Neural crest cell (in vitro differentiated cells): ENCODE measurements around the gene ZNF333. TPM values are rescaled to one million over a fixed set of nuclear protein-coding genes. Genes with fewer than 3 reads are reported as not detected.
"Not testable (repeated sequence)": the region's sequence is repeated elsewhere in the genome, so short reads cannot be mapped to it uniquely, and the experiment has no call there.

Source experiments
- DNase-seq: peaks from one replicate; pipeline ENCODE4 v3.0.0; 2021; ENCODE audit warnings: low read depth, mixed read lengths, low spot score
- H3K27ac Mint-ChIP-seq: one replicate; pipeline ENCODE4 v1.8.0; 2021; ENCODE audit warnings: mild to moderate bottlenecking, mixed read lengths; ENCODE audit not compliant: unreplicated experiment
- H3K27me3 Mint-ChIP-seq: 2 replicates; pipeline ENCODE4 v1.8.0; 2021; ENCODE audit warnings: low read depth, mild to moderate bottlenecking, mixed read lengths
- H3K36me3 Mint-ChIP-seq: 2 replicates; pipeline ENCODE4 v1.8.0; 2021; ENCODE audit warnings: low read depth, mild to moderate bottlenecking, mixed read lengths
- H3K4me1 Mint-ChIP-seq: 2 replicates; pipeline ENCODE4 v1.8.0; 2021; ENCODE audit warnings: mixed read lengths
- H3K4me3 Mint-ChIP-seq: one replicate; pipeline ENCODE4 v1.8.0; 2021; ENCODE audit warnings: mild to moderate bottlenecking, mixed read lengths
- H3K9me3 Mint-ChIP-seq: 2 replicates; pipeline ENCODE4 v1.8.0; 2021; ENCODE audit warnings: mixed read lengths
- total RNA-seq: library from RNA; stranded (reverse); gene quantifications from 2 replicates; pipeline ENCODE4 v1.2.1, GENCODE V29; 2021
- TF ChIP-seq, protein P1 (sequence below): fragments of 200-600 bp; sonication (generic); conservative IDR thresholded peaks from 2 replicates; pipeline ENCODE4 v1.5.0; 2021; ENCODE audit warnings: antibody characterized with exemption, mild to moderate bottlenecking

The ZNF333 gene
- total RNA-seq, 1 donor from 2014 or later: 27.8 TPM

DNA sequence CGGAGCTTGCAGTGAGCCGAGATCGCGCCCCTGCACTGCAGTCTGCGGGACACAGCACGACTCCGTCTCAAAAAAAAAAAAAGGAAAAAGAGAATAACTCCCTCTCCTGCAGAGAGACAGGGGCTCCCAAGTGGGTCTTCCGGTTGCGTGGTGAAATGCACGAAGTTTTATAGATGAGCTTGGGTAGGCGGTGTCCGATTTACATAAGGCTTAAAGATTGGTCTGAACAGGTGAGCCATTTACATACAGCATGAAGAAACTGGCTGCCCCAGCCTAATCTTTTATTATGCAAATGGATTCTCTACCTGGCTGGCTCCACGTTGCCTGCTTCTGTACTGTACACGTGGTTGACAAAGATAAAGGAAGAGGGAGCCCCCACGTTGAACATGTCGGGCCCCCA is 69.0 kb downstream of the ZNF333 start:
- H3K36me3 Mint-ChIP-seq: no peaks in the 10 kb centered on the region
- TF ChIP-seq, protein P1, sequence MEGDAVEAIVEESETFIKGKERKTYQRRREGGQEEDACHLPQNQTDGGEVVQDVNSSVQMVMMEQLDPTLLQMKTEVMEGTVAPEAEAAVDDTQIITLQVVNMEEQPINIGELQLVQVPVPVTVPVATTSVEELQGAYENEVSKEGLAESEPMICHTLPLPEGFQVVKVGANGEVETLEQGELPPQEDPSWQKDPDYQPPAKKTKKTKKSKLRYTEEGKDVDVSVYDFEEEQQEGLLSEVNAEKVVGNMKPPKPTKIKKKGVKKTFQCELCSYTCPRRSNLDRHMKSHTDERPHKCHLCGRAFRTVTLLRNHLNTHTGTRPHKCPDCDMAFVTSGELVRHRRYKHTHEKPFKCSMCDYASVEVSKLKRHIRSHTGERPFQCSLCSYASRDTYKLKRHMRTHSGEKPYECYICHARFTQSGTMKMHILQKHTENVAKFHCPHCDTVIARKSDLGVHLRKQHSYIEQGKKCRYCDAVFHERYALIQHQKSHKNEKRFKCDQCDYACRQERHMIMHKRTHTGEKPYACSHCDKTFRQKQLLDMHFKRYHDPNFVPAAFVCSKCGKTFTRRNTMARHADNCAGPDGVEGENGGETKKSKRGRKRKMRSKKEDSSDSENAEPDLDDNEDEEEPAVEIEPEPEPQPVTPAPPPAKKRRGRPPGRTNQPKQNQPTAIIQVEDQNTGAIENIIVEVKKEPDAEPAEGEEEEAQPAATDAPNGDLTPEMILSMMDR: no peak
- H3K4me1 Mint-ChIP-seq: no peaks in the 10 kb centered on the region
- H3K27me3 Mint-ChIP-seq: peaks cover 53% of the 10 kb centered on the region
- no peak overlapping the region for H3K4me3 Mint-ChIP-seq
- no peaks in the 10 kb centered on the region for H3K9me3 Mint-ChIP-seq
- H3K27ac Mint-ChIP-seq: no peak overlapping the region
- no peak for DNase-seq

DNA sequence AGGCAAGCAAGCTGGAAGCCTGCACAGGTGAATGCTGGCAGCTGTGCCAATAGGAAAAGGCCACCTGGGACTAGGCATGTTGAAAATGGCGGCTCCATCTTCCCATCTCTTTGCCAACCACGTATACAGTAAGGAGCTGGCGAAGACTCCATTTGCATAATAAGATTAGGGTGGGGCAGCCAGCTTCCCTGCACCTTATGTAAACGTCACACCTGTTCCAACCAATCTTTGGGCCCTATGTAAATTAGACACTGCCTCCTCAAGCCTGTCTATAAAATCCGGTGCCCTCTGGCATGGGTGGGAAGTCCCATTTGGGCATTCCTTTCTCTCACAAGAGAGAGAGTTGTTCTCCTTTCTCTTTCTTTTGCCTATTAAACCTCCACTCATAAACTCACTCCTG is 71.8 kb downstream of the ZNF333 start:
- Mint-ChIP-seq H3K9me3 (no peaks in the 10 kb centered on the region), H3K27me3 (peaks cover 48% of the 10 kb centered on the region), H3K4me1 (no peaks in the 10 kb centered on the region), H3K36me3 (no peaks in the 10 kb centered on the region), H3K27ac (no peak overlapping the region), H3K4me3 (no peak overlapping the region)
- TF ChIP-seq, protein P1: no peak
- no peak for DNase-seq

GRCh38 chr19:14762111-14762510 is 72.3 kb downstream of the ZNF333 start:
- Mint-ChIP-seq H3K27me3 (peaks cover 45% of the 10 kb centered on the region), H3K27ac (no peak overlapping the region), H3K4me1 (no peaks in the 10 kb centered on the region), H3K4me3 (no peak overlapping the region), H3K9me3 (no peaks in the 10 kb centered on the region), H3K36me3 (no peaks in the 10 kb centered on the region)
- TF ChIP-seq, protein P1: no peak
- DNase-seq: no peak

DNA sequence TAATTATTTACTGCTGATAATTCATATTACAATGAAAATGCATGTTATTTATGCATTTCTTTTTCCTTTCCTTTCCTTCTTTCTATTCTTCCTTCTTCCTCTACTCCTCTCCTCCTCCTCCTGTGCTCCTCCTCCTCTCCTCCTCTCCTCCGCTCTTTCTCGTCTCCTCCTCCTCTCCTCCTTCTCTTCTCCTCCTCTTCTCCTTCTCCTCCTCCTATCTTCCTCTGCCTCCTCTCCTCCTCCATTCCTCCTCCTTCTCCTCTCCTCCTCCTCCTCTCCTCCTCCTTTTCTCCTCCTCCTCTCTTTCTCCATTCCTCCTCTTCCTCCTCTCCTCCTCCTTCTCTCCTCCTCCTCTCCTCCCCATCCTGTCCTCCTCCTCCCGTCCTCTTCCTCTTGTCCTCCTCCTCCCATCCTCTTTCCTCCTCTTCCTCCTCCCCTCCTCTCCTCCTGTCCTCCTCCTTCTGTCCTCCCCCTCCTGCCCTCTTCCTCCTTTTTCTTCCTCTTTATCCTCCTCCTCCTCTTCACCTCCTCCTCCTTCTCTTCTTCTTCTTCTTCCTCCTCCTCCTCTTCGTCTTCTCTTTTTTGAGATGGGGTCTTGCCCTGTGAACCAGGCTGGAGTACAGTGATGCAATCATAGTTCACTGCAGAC is 73.8 kb downstream of the ZNF333 start:
- Mint-ChIP-seq H3K4me3 (no peak overlapping the region), H3K4me1 (no peaks in the 10 kb centered on the region), H3K9me3 (no peaks in the 10 kb centered on the region), H3K27me3 (peaks cover 31% of the 10 kb centered on the region), H3K27ac (no peak overlapping the region), H3K36me3 (no peaks in the 10 kb centered on the region)
- no peak for DNase-seq
- TF ChIP-seq, protein P1: no peak

- Mint-ChIP-seq H3K9me3 (no peaks in the 10 kb centered on the region), H3K4me1 (no peaks in the 10 kb centered on the region), H3K36me3 (no peaks in the 10 kb centered on the region), H3K27ac (no peak overlapping the region), H3K4me3 (no peak overlapping the region), H3K27me3 (peaks cover 24% of the 10 kb centered on the region)
- TF ChIP-seq, protein P1: no peak
- DNase-seq: no peak
These were observed 74.6 kb downstream of the ZNF333 start for GRCh38 chr19:14764401-14764800.

DNA sequence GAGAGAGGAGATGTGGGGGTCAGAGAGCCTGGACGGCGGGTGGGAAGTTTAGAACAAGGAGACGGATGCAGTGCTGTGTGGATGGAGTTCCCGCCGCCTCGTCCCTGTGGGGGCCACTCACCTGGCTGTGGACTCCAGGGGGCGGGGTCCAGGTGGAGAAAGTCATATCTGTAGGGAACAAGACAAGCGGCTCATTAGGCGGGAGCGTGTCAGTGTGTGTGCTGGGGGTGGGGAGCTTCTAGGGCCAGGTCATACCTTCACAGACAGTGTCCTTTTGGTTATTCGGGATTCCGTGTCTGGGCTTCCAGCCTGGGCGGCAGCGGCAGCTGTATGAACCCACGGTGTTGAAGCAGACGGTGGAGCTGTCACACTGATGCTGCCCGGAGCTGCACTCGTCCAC is 75.6 kb downstream of the ZNF333 start:
- not testable (repeated sequence) for H3K27ac Mint-ChIP-seq, H3K9me3 Mint-ChIP-seq, DNase-seq, H3K4me3 Mint-ChIP-seq, H3K36me3 Mint-ChIP-seq, H3K4me1 Mint-ChIP-seq
- peaks cover 16% of the 10 kb centered on the region for H3K27me3 Mint-ChIP-seq

- not testable (repeated sequence) for H3K36me3 Mint-ChIP-seq, H3K4me3 Mint-ChIP-seq, H3K27ac Mint-ChIP-seq, H3K4me1 Mint-ChIP-seq, H3K9me3 Mint-ChIP-seq, DNase-seq
- H3K27me3 Mint-ChIP-seq: peaks cover 11% of the 10 kb centered on the region
These were observed 76.0 kb downstream of the ZNF333 start for GRCh38 chr19:14765841-14766240.
